ENCODE data around the gene NAMPT. TPM values are rescaled to one million over a fixed set of nuclear protein-coding genes. Genes with fewer than 3 reads are reported as not detected.
A peak's percentile ranks its signal among the peaks of the same experiment; 100 is the strongest.

NAMPT gene
- total RNA-seq, 2 experiments from 2014 or later, result 790 to 812 TPM

DNA sequence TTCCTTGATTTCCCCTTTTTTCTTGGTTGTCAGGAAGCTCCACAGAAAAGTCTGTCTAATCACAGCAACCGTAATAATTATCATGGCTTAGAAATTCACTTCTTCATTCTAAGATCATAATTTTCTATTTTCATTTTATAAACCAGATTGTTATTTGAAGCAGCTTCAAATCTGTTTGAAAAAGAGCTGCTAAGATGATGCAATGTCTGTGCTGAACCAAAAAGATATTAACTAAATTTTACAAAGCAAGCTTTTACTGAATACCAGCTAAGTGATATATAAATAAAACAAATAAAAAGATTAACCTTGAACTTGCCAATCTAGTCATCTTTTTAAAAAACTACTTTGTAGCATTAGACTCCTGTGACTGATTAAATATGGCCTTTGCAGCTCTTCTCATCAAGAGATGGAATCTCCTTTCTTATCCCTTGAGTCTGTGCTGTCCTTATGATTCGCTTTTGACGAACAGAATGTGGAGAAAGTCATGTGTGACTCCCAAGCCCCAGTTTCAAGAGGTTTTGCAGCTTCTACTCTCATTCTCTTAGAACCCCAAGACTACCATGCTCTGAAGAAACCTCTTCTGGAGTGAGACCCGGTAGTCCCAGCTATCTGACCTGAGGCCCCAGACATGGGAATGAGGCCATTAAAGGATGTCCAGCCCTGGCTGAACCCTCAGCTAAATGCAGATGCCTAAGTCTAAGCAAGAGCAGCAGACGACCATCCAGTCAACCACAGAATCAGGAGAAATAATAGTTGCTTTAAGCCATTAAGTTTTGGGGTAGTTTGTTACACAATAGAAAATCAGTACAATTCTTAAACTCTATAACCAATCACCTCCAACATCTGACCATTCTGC, 14.4 kb downstream of the NAMPT start:
- Mint-ChIP-seq H3K36me3 (ENCODE audit: low read depth) (peaks cover 79% of the 10 kb centered on the region), H3K27ac (peak overlapping the region; percentile 59), H3K4me3 (no peak overlapping the region), H3K4me1 (ENCODE audit: low read depth) (peaks cover 31% of the 10 kb centered on the region), H3K9me3 (no peaks in the 10 kb centered on the region), H3K27me3 (no peaks in the 10 kb centered on the region)
- DNase-seq (no peak), ATAC-seq (peak; percentile 31)
- TF ChIP-seq, protein P1, sequence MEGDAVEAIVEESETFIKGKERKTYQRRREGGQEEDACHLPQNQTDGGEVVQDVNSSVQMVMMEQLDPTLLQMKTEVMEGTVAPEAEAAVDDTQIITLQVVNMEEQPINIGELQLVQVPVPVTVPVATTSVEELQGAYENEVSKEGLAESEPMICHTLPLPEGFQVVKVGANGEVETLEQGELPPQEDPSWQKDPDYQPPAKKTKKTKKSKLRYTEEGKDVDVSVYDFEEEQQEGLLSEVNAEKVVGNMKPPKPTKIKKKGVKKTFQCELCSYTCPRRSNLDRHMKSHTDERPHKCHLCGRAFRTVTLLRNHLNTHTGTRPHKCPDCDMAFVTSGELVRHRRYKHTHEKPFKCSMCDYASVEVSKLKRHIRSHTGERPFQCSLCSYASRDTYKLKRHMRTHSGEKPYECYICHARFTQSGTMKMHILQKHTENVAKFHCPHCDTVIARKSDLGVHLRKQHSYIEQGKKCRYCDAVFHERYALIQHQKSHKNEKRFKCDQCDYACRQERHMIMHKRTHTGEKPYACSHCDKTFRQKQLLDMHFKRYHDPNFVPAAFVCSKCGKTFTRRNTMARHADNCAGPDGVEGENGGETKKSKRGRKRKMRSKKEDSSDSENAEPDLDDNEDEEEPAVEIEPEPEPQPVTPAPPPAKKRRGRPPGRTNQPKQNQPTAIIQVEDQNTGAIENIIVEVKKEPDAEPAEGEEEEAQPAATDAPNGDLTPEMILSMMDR (IDR thresholded peaks at IDR 0.05), result no peak
- intact Hi-C loops (cut with micrococcal nuclease), result no loop called here
- POLR2A ChIA-PET, result interaction anchor here (0.8 to 2.1 kb wide), 7 partner anchors 11 to 155 kb away, joined by 3 to 8 read pairs (median 5); partner anchors contain the start of gene NAMPT
- CTCF ChIA-PET, result interaction anchor here (1.2 to 4.2 kb wide), 5 partner anchors 10 to 191 kb away, joined by 3 to 15 read pairs (median 6); partner anchors contain the start of gene NAMPT

GRCh38 chr7:106269254-106269961, 15.4 kb downstream of the NAMPT start:
- Mint-ChIP-seq H3K36me3 (ENCODE audit: low read depth) (peaks cover 80% of the 10 kb centered on the region), H3K9me3 (no peaks in the 10 kb centered on the region), H3K4me3 (no peak overlapping the region), H3K4me1 (ENCODE audit: low read depth) (peaks cover 35% of the 10 kb centered on the region), H3K27me3 (no peaks in the 10 kb centered on the region), H3K27ac (no peak overlapping the region)
- DNase-seq, result no peak
- no peak for ATAC-seq
- intact Hi-C loops (cut with micrococcal nuclease), result no loop called here
- ChIA-PET CTCF (interaction anchor here (1.2 to 4.2 kb wide), 5 partner anchors 10 to 192 kb away, joined by 3 to 15 read pairs (median 6); partner anchors contain the start of gene NAMPT), POLR2A (interaction anchor here (0.6 to 2.1 kb wide), 7 partner anchors 10 to 1286 kb away, joined by 3 to 8 read pairs (median 4); partner anchors contain the start of gene NAMPT)
- TF ChIP-seq, protein P1 (IDR thresholded peaks at IDR 0.05), result no peak

DNA sequence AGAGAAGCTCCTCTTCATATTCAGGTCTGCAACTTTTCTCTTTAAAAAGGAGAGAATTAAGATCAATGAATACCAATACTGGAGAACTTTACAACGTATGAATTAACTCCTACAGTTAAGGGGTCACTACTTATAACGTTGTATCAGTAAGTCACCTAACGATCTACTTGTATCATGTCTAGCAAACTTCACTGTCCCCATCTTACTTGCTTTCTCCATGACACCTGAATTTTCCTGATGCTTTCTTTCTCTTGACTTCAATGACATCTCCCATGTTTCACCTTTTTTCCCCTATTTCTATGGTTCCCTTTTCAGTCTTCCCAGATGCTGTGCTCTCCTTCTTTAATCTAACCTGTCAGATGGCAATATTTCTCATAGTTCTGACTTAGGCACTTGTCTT, 19.6 kb downstream of the NAMPT start:
- Mint-ChIP-seq H3K9me3 (no peaks in the 10 kb centered on the region), H3K4me3 (peak overlapping the region; percentile 13), H3K36me3 (ENCODE audit: low read depth) (peaks cover 85% of the 10 kb centered on the region), H3K27me3 (no peaks in the 10 kb centered on the region), H3K4me1 (ENCODE audit: low read depth) (peaks cover 54% of the 10 kb centered on the region), H3K27ac (peak overlapping the region; percentile 63)
- CTCF ChIA-PET, result interaction anchor here (1.4 to 1.6 kb wide), 3 partner anchors 16 to 199 kb away, joined by 3 to 6 read pairs (median 3); no protein-coding TSS in a partner anchor
- ATAC-seq (no peak), DNase-seq (no peak)
- TF ChIP-seq, protein P1 (IDR thresholded peaks at IDR 0.05), result no peak
- intact Hi-C loops (cut with micrococcal nuclease), result no loop called here
- POLR2A ChIA-PET, result interaction anchor here (1.4 kb wide), 1 partner anchor 20 kb away, joined by 5 read pairs; the partner anchor contains the start of gene NAMPT

DNA sequence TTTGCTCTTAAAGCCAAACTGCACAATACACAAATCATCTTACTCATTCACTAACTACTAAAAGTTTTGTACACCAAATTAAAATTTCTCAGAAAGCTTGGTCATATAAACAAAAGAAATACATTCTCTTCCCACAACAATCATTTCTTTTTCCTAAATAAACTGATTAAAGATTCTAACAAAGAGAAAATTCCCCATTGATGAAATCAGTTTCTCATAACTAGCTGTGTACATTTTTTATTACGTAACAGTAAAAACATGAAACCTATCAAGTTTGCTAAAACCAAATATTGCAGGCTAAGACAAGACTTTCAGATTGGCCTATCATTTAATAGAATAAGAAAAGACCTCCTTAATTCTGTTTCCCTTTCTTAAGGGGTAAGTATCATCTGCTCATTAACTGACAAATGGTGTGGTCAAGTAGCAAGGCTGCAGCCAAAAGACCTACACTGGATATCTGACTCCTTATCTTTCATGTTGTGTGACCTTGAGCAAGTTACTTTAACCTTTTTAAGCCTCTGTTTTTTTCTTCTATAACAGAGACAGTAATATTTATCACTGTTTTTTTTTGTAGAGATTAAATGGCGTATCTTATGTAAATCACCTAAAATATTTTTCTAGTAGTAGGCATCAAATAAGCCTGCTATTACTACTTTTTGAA, 22.4 kb downstream of the NAMPT start:
- intact Hi-C loops (cut with micrococcal nuclease), result no loop called here
- no peak for ATAC-seq
- ChIA-PET POLR2A (no interaction called here), CTCF (interaction anchor here (0.7 to 1.0 kb wide), 2 partner anchors 16 to 85 kb away, joined by 3 read pairs; no protein-coding TSS in a partner anchor)
- H3K9me3 Mint-ChIP-seq, result no peaks in the 10 kb centered on the region
- peak overlapping the region; percentile 32 for H3K27ac Mint-ChIP-seq
- no peak for DNase-seq
- TF ChIP-seq, protein P1 (IDR thresholded peaks at IDR 0.05), result no peak
- H3K4me1 Mint-ChIP-seq (ENCODE audit: low read depth), result peaks cover 71% of the 10 kb centered on the region
- no peaks in the 10 kb centered on the region for H3K27me3 Mint-ChIP-seq
- H3K36me3 Mint-ChIP-seq (ENCODE audit: low read depth), result peaks cover 90% of the 10 kb centered on the region
- no peak overlapping the region for H3K4me3 Mint-ChIP-seq
